ENCODE measurements around the gene GREB1.

DNA sequence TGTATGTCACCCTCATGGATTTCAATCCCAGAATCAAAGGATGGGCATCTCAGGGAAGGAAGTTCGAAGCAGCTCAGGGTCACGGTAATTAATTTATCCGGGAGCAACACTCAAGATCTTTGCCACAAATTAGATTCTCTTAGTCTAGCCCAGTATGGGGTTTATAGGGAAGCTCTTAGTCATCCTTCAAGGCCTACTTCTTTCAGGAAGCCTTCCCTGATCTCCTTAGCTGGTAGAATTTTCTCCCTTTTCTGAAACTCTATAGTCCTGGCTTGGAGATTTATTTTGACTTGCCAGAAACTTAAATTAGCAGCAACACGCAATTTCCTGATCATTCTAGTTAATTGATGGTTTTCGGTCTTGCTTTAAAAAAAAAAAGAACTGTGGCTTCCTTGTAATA, 20.5 kb upstream of the GREB1 start:
- TF ChIP-seq EP300 (IDR thresholded peaks at IDR 0.05) (no peak), POLR2A (IDR thresholded peaks at IDR 0.05) (no peak), CTCF (IDR thresholded peaks at IDR 0.05) (no peak)

All from upper lobe of left lung (tissue), 4 donors.